Measurements from ENCODE around the gene XPO6.

The XPO6 gene

DNA sequence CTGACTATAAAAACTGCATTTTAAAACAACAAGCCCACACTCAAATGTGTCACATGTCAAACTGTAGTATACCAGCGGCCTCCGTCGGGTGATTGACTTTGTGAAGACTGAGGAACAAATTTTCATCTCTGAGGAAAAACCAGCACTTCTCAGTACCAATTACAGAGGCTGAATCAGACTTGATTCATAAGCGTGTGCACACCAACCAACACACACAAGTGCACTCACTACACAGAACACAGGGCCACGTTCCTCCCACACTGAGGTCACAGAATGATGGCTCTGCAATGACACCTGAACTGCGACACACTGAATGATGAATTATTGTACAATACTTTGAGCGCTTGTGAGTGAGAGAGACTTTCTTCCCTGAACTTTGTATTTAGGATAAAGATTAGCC lies 29.6 kb downstream of the XPO6 start:
- peak; percentile 59 to 69 for DNase-seq

DNA sequence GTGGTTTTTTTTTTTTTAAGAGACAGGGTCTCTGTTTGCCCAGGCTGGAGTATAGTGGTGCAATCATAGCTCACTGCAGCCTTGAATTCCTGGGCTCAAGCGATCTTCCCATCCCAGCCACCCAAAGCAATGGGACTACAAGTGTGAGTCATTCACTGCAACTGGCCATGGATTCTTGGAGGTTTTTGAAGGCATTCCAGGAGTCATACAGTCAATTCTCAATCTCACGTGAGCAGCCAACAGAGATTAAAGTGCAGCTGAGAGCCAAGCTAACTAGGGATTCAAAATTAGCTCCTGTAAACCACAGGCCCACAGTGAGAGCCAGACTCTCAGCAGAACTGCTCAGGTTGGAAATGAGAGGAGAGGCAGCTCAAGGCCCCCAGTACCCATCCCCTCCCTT lies 30.2 kb downstream of the XPO6 start:
- DNase-seq, result no peak

DNA sequence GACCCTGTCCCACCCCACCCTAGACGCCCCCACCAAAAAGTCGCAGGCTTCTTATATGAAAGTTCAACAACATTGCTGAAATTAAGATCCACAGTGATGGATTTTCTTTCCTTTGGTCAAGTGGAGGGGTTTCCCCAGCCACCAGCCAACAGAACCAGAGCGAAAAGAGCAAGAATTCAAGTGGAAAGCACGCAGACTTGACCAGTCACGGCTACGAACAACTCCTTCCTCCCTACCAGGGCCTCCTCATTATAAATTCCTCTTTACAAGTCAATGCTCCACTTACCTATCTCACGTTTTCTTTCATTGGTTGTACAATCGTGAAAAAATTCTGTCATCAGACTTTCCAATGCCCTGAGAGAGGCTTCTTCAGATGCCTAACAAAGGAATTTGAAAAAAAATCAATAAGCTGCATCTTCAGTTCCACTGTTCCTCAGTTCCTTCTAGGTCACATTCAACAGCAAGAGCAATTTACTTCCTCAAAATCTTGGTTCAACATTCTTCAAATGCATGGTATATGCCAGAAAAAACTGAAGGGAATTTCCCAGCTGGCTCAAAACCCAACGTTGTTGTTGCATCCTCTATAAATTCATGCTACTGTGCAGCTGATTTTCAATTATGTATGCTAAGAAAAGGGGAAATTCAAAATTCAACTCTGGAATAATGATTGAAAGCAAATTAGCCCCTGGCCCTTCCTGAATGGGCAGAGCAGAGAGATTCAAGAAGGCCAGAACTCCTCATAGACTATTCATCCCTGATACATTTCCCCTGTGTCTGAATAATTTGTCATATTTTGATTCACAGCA lies 30.9 kb downstream of the XPO6 start:
- DNase-seq, result no peak

DNA sequence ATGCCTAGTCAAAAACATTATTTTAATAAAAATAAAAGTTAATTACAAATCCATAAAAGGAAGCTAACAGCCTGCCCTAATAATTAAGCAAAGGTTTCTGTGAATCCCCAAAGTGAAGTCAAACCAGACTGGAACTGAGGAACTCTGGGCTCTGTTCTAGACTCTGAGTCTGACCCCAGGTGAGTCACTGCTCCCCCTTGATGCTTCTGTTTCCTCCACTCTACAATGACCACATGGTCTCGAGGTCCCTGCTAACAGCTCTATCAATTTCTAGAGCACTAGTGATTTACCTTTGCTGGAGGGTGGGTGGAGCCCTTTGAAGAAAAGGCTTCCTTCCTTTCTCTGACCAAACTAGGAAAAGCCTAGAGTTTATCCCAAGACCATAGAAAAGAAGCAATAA lies 32.4 kb downstream of the XPO6 start:
- DNase-seq, result no peak

DNA sequence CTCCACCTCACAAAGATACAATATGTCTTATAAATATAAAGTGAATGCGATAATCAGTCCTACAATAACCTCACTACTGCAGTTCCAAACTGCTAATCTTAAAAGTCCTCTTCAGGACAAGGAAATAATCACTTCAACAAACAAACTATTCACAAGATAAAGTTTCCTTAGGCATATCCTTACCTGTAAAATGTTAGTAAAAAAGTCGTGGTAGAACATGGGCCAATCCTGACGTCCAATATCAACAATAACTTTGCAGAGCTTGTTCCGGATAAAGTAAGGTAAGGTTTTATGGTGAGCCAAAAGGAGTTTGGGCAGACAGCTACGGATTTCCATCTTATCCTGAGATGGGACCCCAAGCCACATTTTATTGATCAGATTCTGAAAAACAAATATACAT lies 36.0 kb downstream of the XPO6 start:
- DNase-seq, result no peak

DNA sequence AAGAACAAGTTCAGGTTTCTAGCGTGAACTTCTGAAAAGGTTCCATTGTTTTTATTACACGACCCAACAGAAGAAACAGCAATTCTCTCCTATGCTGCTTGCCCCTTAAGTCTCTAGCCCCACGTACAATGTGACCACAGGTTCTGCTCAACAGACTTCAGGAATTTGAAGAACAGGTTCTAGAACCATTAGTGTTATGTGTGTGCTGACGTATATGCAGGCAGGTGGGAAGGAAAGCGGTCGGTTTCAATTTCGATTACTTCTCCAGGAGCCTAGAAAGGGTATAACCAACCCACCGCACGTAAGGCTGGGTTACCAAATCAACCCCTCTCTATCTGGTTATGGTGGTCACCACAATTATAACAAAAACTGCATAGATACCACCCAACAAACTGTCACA lies 39.4 kb downstream of the XPO6 start:
- DNase-seq, result no peak

DNA sequence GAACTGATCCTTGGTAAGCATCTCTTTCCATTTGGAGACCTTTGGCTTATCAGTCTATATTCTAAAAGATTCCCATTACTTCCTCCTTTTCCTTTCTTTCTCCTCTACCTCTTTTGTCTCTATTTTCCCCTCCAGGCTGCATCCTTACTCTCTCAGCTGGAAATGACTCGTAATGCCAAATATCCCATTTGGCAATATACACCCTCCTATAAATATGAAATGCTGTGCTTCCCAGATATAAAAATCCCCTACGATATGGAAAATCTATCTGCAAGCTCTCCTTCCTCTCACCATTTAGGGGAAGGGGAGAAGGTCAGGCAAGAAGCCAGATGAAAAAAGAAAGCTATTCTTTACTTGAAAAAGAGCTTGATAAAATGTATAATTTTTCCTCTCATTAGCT lies 39.9 kb downstream of the XPO6 start:
- DNase-seq, result no peak

DNA sequence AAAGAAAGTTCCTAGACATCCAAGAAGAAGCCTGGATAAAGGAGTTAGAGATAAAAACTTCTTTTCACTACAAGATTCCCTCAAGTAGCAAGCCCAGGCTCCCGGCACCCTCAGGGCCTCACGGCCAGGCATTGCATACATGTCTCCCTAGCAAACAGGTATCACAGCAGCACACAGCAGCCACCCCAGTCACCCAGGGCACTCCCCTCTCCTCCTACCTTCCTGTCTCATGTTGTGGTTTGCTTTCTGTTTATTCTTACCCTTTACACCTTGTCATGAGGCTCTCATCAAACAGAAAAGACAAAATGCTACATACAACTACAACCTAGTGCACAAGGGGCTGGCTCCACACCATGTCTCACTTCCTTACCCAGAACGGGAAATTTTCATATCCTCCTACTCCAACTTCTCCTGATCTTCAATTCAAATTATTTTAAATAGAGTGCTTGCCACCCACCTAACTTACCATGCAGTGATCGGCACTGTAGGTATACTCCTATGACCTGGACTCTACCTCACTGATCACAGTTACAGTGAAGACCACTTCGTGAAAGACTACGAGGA lies 42.7 kb downstream of the XPO6 start:
- DNase-seq, result peak; percentile 18 to 31

DNA sequence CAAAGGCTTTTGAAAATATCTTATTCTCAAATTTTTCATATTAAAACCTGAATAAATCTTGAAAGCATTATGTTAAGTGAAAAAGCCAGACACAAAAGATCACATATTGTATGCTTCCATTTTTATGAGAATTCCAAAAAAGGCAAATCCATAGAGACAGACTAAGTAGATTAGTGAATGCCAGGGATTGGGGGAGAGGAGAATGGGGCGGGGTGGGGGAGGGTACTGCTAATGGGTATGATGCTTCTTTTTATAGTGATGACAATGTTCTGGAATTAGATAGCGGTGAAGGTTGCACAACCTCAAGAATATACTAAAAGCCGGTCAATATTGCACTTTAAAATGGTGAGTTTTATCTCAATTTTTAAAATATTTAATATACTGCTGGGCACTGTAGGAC lies 44.0 kb downstream of the XPO6 start:
- no peak for DNase-seq

DNA sequence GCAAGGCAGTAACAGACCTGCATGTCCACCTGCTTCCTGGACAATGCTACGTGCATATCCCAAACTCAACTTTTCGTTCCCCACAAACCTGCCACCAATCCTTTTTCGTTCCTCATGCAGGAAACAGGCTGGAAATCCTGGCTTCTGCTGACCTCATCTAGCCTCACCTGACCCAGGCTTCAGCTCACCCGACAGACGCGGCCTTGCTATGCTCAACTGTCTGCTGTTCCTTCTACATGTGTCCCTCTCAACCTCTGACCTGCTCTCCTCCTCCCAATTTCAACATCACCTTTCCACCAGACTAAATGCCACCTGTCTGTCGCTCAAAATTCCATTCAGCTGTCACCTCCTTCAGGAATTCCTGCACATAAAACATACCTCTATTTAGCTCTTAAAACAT lies 44.5 kb downstream of the XPO6 start:
- no peak for DNase-seq

DNA sequence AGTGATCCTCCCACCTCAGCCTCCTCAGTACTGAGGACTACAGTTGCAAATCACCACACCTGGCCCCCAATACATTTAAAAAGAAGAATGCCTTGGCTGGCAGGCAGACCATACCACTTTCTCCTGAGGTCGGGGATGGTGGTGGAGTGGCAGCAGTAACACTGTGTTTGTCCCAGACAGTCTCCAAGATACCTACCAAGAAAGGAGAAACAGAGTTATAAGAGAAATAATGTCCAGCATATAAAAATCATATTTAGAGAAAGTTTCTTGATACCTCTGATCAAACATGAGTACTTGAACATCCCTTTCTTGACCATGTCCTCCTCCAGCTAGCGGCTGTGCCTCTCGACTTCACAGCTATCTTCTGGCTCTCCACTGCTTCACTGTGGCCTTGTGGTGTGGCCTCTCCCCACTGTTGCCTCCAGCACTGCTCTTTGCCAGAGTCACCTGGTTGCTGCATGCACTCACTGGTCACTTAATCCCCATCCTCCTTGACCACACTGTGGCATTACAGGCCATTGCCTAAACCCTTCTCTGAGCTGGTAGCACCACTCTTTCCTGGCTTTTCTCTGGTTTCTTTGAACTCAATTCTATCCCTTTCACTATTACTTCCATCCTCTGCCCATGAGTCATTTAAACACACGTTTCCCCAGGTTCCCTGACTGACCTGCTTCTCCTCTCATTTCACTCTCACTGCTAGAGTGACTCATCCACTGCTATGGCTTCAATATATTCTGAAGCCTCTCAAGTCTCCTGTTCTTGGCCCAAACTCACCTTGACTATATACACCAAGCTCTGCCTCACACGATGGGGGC lies 45.2 kb downstream of the XPO6 start:
- peak in 1 of 2 experiments; percentile 22 for DNase-seq

DNA sequence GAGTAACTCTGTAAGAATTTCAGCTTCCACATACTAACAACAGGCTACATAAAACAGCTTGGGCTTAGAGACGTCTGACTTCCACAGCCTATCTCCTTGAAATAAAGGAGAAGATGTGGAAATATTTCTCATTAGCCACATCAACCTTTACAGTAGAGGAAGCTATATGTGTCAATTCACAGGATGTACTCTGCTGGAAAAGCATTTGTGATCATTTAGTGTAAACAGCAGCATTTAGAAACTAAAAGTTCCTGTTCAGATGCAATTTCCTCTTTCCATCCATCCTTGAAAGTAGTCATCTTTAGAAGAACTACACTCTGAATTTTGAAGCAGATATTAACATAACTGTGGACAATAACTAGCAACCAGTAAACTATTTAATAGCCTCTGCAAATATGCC lies 46.2 kb downstream of the XPO6 start:
- DNase-seq, result no peak

DNA sequence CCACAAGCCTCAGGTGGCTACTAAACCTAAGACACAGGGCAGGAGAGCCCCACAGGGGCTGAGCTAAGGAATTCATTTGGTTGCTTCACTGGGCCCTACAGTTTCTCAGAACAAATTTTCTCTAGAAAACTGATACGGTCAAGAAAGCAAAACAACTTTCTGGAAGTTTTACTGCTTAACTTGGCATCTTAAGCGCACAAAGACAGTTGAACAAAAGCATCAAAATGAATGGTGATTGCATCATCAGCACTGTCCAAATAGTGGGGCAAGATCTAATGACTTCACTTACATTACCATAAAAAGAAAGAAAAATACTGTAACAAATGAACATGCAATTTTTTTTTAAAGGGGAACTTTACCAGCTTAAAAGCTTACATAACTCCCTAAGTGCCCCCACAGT lies 47.6 kb downstream of the XPO6 start:
- no peak for DNase-seq

DNA sequence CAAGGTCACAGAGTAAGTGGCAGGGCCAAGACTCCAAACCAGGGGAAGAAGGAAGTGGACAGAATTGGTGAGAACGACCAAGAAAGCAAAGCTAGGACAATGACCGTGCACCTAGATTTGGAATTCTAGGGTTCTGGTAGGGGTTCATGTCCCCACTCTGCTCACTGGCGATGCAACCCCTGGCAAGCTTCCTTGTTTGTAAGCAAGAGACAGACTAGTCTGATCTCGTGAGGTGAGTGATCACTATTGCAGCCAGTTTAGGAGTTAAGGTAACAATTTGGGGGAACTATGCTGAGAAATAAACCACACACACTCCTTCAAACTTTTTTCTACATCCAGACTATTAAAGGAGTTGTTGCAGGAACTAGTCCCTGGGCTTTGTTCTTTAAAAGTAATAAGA lies 48.1 kb downstream of the XPO6 start:
- DNase-seq, result no peak

DNA sequence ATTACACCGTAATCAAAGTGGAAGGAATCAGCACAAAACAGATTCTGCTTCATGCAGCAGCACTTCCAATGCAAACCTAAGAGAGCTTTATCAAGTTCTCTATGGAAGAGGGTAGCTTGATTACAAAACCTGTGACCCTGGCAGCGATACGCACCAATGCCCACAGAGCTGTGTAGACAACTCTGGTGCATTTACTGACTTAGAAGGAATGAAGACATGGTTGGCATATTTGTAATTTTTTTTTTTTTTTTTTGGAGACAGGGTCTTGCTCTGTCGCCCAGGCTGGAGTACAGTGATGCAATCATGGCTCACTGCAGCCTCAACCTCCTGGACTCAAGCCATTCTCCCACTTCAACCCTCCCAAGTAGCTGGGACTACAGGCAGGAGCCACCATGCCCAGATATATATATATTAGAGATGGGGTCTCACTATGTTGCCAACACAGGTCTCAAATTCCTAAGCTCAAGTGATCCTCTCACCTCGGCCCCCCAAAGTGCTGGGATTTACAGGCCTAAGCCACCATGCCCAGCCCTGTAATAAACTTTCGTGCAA lies 49.4 kb downstream of the XPO6 start:
- DNase-seq, result no peak

DNA sequence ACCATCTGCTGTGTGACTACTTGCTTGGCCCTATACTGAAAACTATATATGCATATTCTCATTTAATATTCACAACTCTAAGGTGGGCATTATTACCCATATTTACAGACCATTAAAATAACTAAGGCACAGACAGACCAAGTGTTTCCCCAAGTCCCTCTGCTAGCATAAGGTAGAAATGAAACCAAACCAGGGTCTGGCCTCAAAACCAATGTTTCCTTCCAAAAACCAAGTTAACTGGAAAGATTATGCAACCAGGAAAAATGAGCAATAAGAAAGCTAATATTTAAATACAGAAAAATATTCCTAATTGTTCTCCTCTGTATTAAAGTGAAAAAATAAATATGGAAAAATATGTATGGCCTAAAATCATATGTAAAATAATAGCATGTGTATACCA lies 50.1 kb downstream of the XPO6 start:
- no peak for DNase-seq

DNA sequence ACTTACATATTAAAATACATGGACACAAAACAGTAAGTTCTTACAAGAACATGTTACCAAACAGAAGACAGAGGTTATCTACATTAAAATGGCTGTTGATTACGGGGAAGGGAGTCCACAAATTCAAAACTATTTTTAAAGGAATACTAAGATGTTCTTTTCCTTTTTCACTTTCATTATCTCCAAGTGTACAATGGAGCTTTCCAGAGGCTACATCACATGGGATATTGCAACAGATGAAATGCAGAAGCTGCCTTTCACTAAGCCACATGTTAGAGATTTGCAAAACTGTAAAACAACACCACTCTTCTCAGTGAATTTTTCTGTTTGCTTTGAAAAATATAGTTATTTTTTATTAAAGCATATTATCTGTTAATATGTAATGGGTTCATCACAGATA lies 53.6 kb downstream of the XPO6 start:
- DNase-seq, result no peak

DNA sequence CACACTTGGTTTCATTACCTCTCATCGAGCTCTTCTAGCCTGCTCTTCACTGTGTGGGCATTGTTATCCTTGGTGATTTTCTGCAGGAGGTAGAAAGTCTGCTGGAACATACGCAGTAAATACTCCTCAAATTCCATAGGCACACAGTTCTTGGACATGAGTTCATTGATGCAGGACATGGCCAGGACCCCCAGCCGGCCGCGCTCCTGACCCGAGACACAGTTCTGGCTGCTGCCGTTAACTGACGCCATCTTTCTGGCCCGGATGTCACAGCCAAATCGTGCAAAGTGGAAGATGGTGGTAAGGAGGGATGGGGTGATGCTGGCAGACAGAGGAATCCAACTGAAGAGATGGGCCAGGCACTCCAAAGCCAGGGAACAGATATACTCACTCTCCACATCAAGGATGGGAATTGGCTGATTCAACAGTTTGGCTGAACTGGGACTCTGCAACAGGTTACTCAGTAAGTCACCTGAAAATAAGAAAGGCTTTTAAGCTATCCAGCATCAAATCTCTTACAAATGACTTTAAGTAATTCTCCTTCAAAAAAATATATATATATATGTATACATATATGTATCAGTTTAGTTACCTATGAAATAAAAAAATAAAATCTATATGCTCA lies 55.6 kb downstream of the XPO6 start:
- DNase-seq, result no peak

DNA sequence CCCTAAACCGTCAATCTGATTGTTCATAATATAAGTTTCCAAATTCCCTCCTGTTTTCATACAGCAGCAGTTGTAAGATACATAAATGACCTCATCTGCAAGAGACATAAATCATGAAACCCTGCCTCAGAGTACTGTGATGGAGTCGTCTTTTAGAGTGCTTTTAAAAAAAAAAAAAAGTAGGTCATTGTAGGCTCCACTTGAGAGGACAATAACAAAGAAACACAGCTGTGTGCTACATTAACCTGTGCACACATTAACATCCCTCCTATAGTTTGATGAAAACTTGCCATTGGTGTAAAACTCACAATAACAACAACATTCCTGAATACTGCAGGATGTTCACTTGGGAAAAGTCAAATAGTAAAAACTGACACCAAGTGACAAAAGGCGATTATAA lies 56.5 kb downstream of the XPO6 start:
- no peak for DNase-seq

DNA sequence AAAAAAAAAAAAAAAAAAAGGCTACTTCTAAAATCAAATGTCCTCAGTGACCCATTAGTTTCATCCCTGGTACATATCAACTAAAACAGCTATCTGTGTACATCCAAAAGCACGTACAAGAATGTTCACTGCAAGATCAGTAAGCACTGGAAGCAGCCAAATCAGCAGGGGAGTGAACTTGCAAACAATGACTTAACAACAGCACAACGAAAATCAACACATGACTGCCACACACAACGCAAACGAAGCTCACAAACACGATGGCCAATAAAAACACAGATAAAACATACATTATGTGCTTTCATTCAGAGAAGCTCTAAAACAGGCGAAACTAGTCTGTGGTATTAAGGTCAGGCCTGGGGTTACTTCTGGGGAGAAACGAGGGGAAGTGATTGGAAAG lies 60.6 kb downstream of the XPO6 start:
- no peak for DNase-seq

DNA sequence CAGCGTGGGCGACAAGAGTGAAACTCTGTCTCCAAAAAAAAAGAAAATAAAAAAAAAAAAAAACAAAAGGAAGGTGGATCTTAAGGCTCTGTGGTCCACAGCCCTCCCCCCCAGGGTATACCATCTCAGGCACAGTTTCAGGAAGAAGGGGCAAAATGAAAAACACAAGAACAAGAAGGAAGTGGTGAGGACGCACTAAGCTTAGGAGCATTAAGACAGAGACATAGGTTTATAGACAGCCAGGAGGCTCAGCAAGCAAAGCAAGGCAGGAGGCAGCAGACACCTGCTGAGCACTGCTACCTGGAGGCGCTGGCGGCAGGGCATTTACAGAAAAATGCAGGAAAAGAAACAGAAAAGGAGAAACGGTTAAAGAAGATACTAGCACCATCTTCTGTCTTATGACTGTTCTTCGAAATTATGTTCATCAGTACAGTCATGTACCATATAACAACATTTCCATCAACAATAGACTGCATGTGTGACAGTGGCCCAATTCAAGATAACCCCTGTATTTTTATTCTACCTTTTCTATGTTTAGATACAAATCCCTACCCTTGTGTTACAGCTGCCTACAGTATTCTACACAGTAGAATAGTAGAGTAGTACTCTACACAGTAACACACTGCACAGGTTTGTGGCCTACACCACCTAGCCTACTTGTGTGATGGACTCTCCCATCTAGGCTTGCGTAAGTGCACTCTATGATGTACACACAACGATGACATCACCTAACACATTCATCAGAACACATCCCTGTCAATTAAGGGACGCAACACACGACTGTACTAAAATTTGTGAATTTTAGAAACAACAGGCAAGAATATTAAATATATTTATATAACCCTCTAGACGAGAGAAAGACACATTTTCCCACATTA lies 62.5 kb downstream of the XPO6 start:
- DNase-seq, result no peak

DNA sequence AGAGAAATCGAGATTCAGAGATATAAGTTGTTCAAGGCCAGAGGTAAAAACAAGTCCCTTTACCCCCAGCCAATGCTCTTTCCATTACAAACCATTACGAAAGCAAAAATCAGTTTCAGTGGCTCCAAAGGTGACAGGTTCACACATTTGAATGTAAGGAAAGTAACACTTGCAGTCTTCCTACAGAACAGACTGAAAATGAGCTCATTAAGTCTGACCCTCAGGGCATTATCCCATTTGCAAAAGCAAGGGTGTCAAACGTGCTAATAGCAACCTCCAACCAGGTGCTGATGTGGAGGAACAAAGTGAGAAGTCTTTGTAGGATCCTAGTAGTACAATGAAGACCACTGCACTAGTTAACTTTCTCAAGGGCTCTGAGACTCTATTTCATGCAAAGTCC lies 65.2 kb downstream of the XPO6 start:
- no peak for DNase-seq
